Neuronal stem cell (in vitro differentiated cells): ENCODE measurements around the gene CCNQ.

Experiments used
- DNase-seq: peaks from one replicate; pipeline ENCODE4 v3.0.0-alpha.2; 2013; ENCODE audit warnings: low spot score
- H2AFZ ChIP-seq: one replicate; pipeline ENCODE4 v1.6.1; 2013; ENCODE audit warnings: mild to moderate bottlenecking, low read length, inconsistent platforms
- H2AK5ac ChIP-seq: 2 replicates; pipeline ENCODE4 v1.6.1; 2013; ENCODE audit warnings: low read depth, mild to moderate bottlenecking, inconsistent platforms, low read length, moderate library complexity, mixed read lengths
- H2BK120ac ChIP-seq: 2 replicates; pipeline ENCODE4 v1.6.1; 2013; ENCODE audit warnings: low read depth, mild to moderate bottlenecking, inconsistent platforms, low read length, moderate library complexity, mixed read lengths
- H2BK12ac ChIP-seq: one replicate; pipeline ENCODE4 v1.6.1; 2013; ENCODE audit warnings: low read length, inconsistent platforms
- H2BK15ac ChIP-seq: 2 replicates; pipeline ENCODE4 v1.6.1; 2013; ENCODE audit warnings: mild to moderate bottlenecking, low read length, inconsistent platforms, mixed read lengths
- H2BK5ac ChIP-seq: one replicate; pipeline ENCODE4 v1.6.1; 2013; ENCODE audit warnings: inconsistent platforms, mild to moderate bottlenecking, low read length, moderate library complexity
- H3K14ac ChIP-seq: one replicate; pipeline ENCODE4 v1.6.1; 2013; ENCODE audit warnings: low read length, inconsistent platforms
- H3K18ac ChIP-seq: 2 replicates; pipeline ENCODE4 v1.6.1; 2013; ENCODE audit warnings: low read length, inconsistent platforms
- H3K23ac ChIP-seq: 2 replicates; pipeline ENCODE4 v1.6.1; 2013; ENCODE audit warnings: low read depth, mild to moderate bottlenecking, mixed read lengths, low read length, inconsistent platforms; ENCODE audit not compliant: poor library complexity
- H3K27ac ChIP-seq: replicated peaks from 3 replicates; pipeline ENCODE4 v1.5.1; 2013; ENCODE audit warnings: low read length, inconsistent platforms
- H3K27me3 ChIP-seq, 3 experiments: 2 replicates each; pipeline ENCODE4 v1.6.1; 2013; ENCODE audit warnings: low read length in 3 of 3, mild to moderate bottlenecking in 2 of 3, inconsistent platforms in 1 of 3, low read depth in 1 of 3, mixed read lengths in 1 of 3, moderate library complexity in 1 of 3; ENCODE audit not compliant: control insufficient read depth in 3 of 3, insufficient read depth in 3 of 3
- H3K36me3 ChIP-seq, 2 donors: replicated peaks in 1 of 2; 2 replicates each; pipeline ENCODE4 v1.6.1; 2013; ENCODE audit warnings: low read length in 2 of 2; ENCODE audit not compliant: control insufficient read depth in 2 of 2, insufficient read depth in 2 of 2
- H3K4ac ChIP-seq: 2 replicates; pipeline ENCODE4 v1.6.1; 2013; ENCODE audit warnings: inconsistent platforms, mild to moderate bottlenecking, low read length, moderate library complexity
- H3K4me1 ChIP-seq, 2 donors: 1 replicate in 1 of 2; 2 replicates in 1 of 2; pipeline ENCODE4 v1.6.1; 2013; ENCODE audit warnings: low read length in 2 of 2, low read depth in 1 of 2; ENCODE audit not compliant: control insufficient read depth in 2 of 2, insufficient read depth in 1 of 2
- H3K4me2 ChIP-seq: one replicate; pipeline ENCODE4 v1.6.1; 2013; ENCODE audit warnings: mild to moderate bottlenecking, low read length, inconsistent platforms; ENCODE audit not compliant: insufficient read depth, poor library complexity, severe bottlenecking
- H3K4me3 ChIP-seq, 2 donors: 2 replicates each; pipeline ENCODE4 v1.5.1; 2013; ENCODE audit warnings: low read length in 2 of 2, mild to moderate bottlenecking in 2 of 2, inconsistent platforms in 1 of 2, moderate library complexity in 1 of 2
- H3K79me1 ChIP-seq: one replicate; pipeline ENCODE4 v1.6.1; 2013; ENCODE audit warnings: low read depth, mild to moderate bottlenecking, inconsistent platforms, low read length, moderate library complexity
- H3K9ac ChIP-seq: one replicate; pipeline ENCODE4 v1.6.1; 2013; ENCODE audit warnings: mild to moderate bottlenecking, low read depth, low read length, inconsistent platforms; ENCODE audit not compliant: poor library complexity
- H3K9me3 ChIP-seq, 2 donors: replicated peaks in 1 of 2; 2 replicates each; pipeline versions ENCODE3 to v1.6.1; 2013; ENCODE audit warnings: low read length in 2 of 2, mild to moderate bottlenecking in 2 of 2, inconsistent platforms in 1 of 2, low read depth in 1 of 2, mixed read lengths in 1 of 2, moderate library complexity in 1 of 2; ENCODE audit not compliant: control insufficient read depth in 2 of 2, insufficient read depth in 1 of 2
- H4K8ac ChIP-seq: one replicate; pipeline ENCODE4 v1.6.1; 2013; ENCODE audit warnings: low read depth, mild to moderate bottlenecking, inconsistent platforms, low read length, moderate library complexity
- H4K91ac ChIP-seq: one replicate; pipeline ENCODE4 v1.6.1; 2013; ENCODE audit warnings: low read length, low read depth, mild to moderate bottlenecking, inconsistent platforms; ENCODE audit not compliant: poor library complexity
- WGBS, 2 donors: extraction: QIAGEN DNeasy Blood & Tissue Kit; methylation state at CpG; one replicate each; pipeline ENCODE4 v1.1.7; 2013; ENCODE audit warnings: missing lambda C conversion rate in 2 of 2, mixed read lengths in 1 of 2; ENCODE audit not compliant: insufficient read length in 2 of 2, insufficient replicate concordance in 1 of 2; ENCODE audit errors: extremely low coverage in 2 of 2; 5-methylcytosine and 5-hydroxymethylcytosine counted together

Gene CCNQ

GRCh38 chrX:153645921-153646488 is 47.1 kb upstream of the CCNQ start:
- Histone ChIP-seq H3K79me1 (no peaks in the 10 kb centered on the region), H2BK120ac (no peak overlapping the region)

GRCh38 chrX:153645151-153645550 is 46.2 kb upstream of the CCNQ start:
- H3K27me3 ChIP-seq, result peaks cover 7 to 82% (median 64%) of the 10 kb centered on the region in 3 experiments
- no peak overlapping the region for H2BK15ac ChIP-seq
- no peak overlapping the region for H3K18ac ChIP-seq
- no peak overlapping the region for H2BK5ac ChIP-seq
- DNase-seq, result no peak
- no peaks in the 10 kb centered on the region for H3K36me3 ChIP-seq
- H3K79me1 ChIP-seq, result no peaks in the 10 kb centered on the region
- H4K8ac ChIP-seq, result no peak overlapping the region
- H2BK120ac ChIP-seq, result no peak overlapping the region
- no peak overlapping the region for H3K4ac ChIP-seq
- peak overlapping the region; percentile 73 for H2AFZ ChIP-seq
- no peak overlapping the region for H3K27ac ChIP-seq
- H3K4me3 ChIP-seq, result no peak overlapping the region
- H3K9ac ChIP-seq, result no peak overlapping the region
- peaks cover 14 to 16% of the 10 kb centered on the region in 2 donors for H3K4me1 ChIP-seq
- no peak overlapping the region for H2AK5ac ChIP-seq
- no peak overlapping the region for H2BK12ac ChIP-seq
- no peaks in the 10 kb centered on the region for H3K9me3 ChIP-seq
- no CpG with 5 or more reads among the region's 6 CpGs for WGBS, 2 donors
- no peak overlapping the region for H3K23ac ChIP-seq
- no peak overlapping the region for H4K91ac ChIP-seq
- H3K4me2 ChIP-seq, result no peak overlapping the region
- H3K14ac ChIP-seq, result no peak overlapping the region

More at GRCh38 chrX:153645921-153646488, 47.1 kb upstream of the CCNQ start:
- peaks cover 7 to 74% (median 64%) of the 10 kb centered on the region in 3 experiments for H3K27me3 ChIP-seq
- no peak overlapping the region for H3K4me2 ChIP-seq
- peaks cover 11 to 16% of the 10 kb centered on the region in 2 donors for H3K4me1 ChIP-seq
- H2BK15ac ChIP-seq, result no peak overlapping the region
- H3K9me3 ChIP-seq, result no peaks in the 10 kb centered on the region
- H3K4ac ChIP-seq, result no peak overlapping the region
- no peak overlapping the region for H2BK5ac ChIP-seq
- H3K36me3 ChIP-seq, result no peaks in the 10 kb centered on the region
- no peak overlapping the region for H3K4me3 ChIP-seq
- no peak overlapping the region for H2BK12ac ChIP-seq
- no peak overlapping the region for H3K14ac ChIP-seq
- H2AFZ ChIP-seq, result no peak overlapping the region
- H3K27ac ChIP-seq, result no peak overlapping the region
- no peak overlapping the region for H3K18ac ChIP-seq
- H4K8ac ChIP-seq, result no peak overlapping the region
- H3K9ac ChIP-seq, result no peak overlapping the region
- no peak for DNase-seq
- H3K23ac ChIP-seq, result no peak overlapping the region
- H2AK5ac ChIP-seq, result no peak overlapping the region
- no CpG with 5 or more reads among the region's 10 CpGs for WGBS, 2 donors
- no peak overlapping the region for H4K91ac ChIP-seq

- no peak overlapping the region for H3K4ac ChIP-seq
- no peak overlapping the region for H3K14ac ChIP-seq
- no CpG with 5 or more reads among the region's 46 CpGs for WGBS, 2 donors
- no peaks in the 10 kb centered on the region for H3K79me1 ChIP-seq
- H3K27ac ChIP-seq, result no peak overlapping the region
- H3K9ac ChIP-seq, result no peak overlapping the region
- H3K18ac ChIP-seq, result peak overlapping the region; percentile 48
- no peak overlapping the region for H2BK5ac ChIP-seq
- H3K4me3 ChIP-seq, result peak overlapping the region; percentile 20 to 64
- H3K27me3 ChIP-seq, result peaks cover 7 to 88% (median 64%) of the 10 kb centered on the region in 3 experiments
- no peak overlapping the region for H2AK5ac ChIP-seq
- peaks cover 14 to 16% of the 10 kb centered on the region in 2 donors for H3K4me1 ChIP-seq
- peak overlapping the region; percentile 54 for H3K4me2 ChIP-seq
- no peak overlapping the region for H4K91ac ChIP-seq
- H3K9me3 ChIP-seq, result no peaks in the 10 kb centered on the region
- H2BK12ac ChIP-seq, result no peak overlapping the region
- no peak for DNase-seq
- H2AFZ ChIP-seq, result peak overlapping the region; percentile 73
- no peak overlapping the region for H2BK120ac ChIP-seq
- no peak overlapping the region for H4K8ac ChIP-seq
- H2BK15ac ChIP-seq, result no peak overlapping the region
- no peaks in the 10 kb centered on the region for H3K36me3 ChIP-seq
- no peak overlapping the region for H3K23ac ChIP-seq
Measured at GRCh38 chrX:153644356-153645125, 45.6 kb upstream of the CCNQ start.
